ENCODE results near the gene KPNA2. TPM values are rescaled to one million over a fixed set of nuclear protein-coding genes. Genes with fewer than 3 reads are reported as not detected.

Gene KPNA2
- total and polyA plus RNA-seq, 2 of the 13 experiments (the other 11 are each of a cell fraction or from before 2014, with no cell fraction given): 111 to 305 TPM

DNA sequence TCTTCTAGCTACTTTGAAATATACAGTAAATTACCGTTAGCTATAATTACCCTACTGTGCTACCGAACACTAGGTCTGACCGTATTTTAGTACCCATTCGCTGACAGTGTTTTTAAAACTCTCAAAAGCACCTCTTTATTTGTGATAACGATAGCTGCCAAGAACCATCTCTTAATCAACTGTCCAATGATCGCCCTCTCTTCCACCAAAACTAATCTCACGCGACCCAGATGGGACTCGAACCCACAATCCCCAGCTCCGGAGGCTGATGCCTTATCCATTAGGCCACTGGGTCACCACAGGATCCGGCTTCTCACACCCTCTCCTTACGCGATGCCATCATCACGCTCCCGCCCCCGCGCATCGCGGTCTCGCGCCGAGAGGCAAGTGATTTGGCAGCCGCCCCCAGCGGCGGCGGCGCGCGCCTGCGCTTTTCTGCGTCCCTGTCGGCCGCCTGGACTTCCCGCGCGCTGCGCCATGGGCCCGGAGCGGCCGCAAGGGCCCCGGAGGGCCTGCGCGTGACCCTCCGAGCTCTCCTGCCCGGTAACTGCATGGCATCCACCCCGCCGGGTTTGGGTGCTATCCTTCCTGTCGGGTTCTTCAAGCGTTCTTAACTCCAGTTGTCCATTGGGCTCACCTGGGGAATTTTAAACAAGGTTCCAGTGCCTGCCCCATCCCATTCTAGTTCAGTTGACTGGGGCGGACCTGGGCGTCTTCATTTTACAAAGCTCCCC lies 15.7 kb upstream of the KPNA2 start (continued):
- peak; percentile 95 for TF ChIP-seq TOPORS (CRISPR knock-in tag; IDR thresholded peaks at IDR 0.05)
- TF ChIP-seq ZNF432 (CRISPR knock-in tag; IDR thresholded peaks at IDR 0.05; ENCODE audit: borderline replicate concordance): no peak
- 0 out of 2 replicates have a peak, but pooled peaks have one; percentile 42 for TF ChIP-seq RARG (CRISPR knock-in tag; IDR thresholded peaks at IDR 0.05; ENCODE audit: low read depth)
- TF ChIP-seq YY1 (IDR thresholded peaks at IDR 0.05; ENCODE audit: insufficient read depth, insufficient replicate concordance, low read depth, low read length): peak; percentile 90
- TF ChIP-seq ZBTB20 (CRISPR knock-in tag; IDR thresholded peaks at IDR 0.05; ENCODE audit: borderline replicate concordance, low read depth): peak; percentile 88
- no peak for TF ChIP-seq FOXP1 (IDR thresholded peaks at IDR 0.05)
- TF ChIP-seq FOXP1 (CRISPR knock-in tag; IDR thresholded peaks at IDR 0.05): peak; percentile 67; the same call in 1 of the 2 replicates
- TF ChIP-seq ZNF562 (CRISPR knock-in tag; IDR thresholded peaks at IDR 0.05; ENCODE audit: borderline replicate concordance): peak; percentile 82
- TF ChIP-seq, protein P1, sequence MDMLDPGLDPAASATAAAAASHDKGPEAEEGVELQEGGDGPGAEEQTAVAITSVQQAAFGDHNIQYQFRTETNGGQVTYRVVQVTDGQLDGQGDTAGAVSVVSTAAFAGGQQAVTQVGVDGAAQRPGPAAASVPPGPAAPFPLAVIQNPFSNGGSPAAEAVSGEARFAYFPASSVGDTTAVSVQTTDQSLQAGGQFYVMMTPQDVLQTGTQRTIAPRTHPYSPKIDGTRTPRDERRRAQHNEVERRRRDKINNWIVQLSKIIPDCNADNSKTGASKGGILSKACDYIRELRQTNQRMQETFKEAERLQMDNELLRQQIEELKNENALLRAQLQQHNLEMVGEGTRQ (IDR thresholded peaks at IDR 0.05; ENCODE audit: low read depth, low read length): no peak; the same call in 1 of the 2 replicates
- TF ChIP-seq, protein P1 (CRISPR knock-in tag; IDR thresholded peaks at IDR 0.05; ENCODE audit: borderline replicate concordance): no peak; the same call in 1 of the 2 replicates
- TF ChIP-seq, protein P2, sequence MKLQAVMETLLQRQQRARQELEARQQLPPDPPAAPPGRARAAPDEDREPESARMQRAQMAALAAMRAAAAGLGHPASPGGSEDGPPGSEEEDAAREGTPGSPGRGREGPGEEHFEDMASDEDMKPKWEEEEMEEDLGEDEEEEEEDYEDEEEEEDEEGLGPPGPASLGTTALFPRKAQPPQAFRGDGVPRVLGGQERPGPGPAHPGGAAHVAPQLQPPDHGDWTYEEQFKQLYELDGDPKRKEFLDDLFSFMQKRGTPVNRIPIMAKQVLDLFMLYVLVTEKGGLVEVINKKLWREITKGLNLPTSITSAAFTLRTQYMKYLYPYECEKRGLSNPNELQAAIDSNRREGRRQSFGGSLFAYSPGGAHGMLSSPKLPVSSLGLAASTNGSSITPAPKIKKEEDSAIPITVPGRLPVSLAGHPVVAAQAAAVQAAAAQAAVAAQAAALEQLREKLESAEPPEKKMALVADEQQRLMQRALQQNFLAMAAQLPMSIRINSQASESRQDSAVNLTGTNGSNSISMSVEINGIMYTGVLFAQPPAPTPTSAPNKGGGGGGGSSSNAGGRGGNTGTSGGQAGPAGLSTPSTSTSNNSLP (IDR thresholded peaks at IDR 0.05; ENCODE audit: low read depth, low read length): peak; percentile 92
- no peak for TF ChIP-seq HOXA7 (CRISPR knock-in tag; IDR thresholded peaks at IDR 0.05)
- no peak for TF ChIP-seq SUZ12 (IDR thresholded peaks at IDR 0.05; ENCODE audit: low read depth, low read length)
- peak; percentile 99 for TF ChIP-seq ZNF749 (CRISPR knock-in tag; IDR thresholded peaks at IDR 0.05; ENCODE audit: borderline replicate concordance)
- TF ChIP-seq, protein P3, sequence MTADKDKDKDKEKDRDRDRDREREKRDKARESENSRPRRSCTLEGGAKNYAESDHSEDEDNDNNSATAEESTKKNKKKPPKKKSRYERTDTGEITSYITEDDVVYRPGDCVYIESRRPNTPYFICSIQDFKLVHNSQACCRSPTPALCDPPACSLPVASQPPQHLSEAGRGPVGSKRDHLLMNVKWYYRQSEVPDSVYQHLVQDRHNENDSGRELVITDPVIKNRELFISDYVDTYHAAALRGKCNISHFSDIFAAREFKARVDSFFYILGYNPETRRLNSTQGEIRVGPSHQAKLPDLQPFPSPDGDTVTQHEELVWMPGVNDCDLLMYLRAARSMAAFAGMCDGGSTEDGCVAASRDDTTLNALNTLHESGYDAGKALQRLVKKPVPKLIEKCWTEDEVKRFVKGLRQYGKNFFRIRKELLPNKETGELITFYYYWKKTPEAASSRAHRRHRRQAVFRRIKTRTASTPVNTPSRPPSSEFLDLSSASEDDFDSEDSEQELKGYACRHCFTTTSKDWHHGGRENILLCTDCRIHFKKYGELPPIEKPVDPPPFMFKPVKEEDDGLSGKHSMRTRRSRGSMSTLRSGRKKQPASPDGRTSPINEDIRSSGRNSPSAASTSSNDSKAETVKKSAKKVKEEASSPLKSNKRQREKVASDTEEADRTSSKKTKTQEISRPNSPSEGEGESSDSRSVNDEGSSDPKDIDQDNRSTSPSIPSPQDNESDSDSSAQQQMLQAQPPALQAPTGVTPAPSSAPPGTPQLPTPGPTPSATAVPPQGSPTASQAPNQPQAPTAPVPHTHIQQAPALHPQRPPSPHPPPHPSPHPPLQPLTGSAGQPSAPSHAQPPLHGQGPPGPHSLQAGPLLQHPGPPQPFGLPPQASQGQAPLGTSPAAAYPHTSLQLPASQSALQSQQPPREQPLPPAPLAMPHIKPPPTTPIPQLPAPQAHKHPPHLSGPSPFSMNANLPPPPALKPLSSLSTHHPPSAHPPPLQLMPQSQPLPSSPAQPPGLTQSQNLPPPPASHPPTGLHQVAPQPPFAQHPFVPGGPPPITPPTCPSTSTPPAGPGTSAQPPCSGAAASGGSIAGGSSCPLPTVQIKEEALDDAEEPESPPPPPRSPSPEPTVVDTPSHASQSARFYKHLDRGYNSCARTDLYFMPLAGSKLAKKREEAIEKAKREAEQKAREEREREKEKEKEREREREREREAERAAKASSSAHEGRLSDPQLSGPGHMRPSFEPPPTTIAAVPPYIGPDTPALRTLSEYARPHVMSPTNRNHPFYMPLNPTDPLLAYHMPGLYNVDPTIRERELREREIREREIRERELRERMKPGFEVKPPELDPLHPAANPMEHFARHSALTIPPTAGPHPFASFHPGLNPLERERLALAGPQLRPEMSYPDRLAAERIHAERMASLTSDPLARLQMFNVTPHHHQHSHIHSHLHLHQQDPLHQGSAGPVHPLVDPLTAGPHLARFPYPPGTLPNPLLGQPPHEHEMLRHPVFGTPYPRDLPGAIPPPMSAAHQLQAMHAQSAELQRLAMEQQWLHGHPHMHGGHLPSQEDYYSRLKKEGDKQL (CRISPR knock-in tag; IDR thresholded peaks at IDR 0.05; ENCODE audit: low read depth): peak; percentile 80
- TF ChIP-seq AKAP8 (CRISPR knock-in tag; IDR thresholded peaks at IDR 0.05): no peak
- no peak; the same call in 1 of the 2 replicates for TF ChIP-seq FOXM1 (CRISPR knock-in tag; IDR thresholded peaks at IDR 0.05)
- TF ChIP-seq SIN3A (IDR thresholded peaks at IDR 0.05; ENCODE audit: borderline replicate concordance, low read depth, low read length): peak; percentile 86

Measured in HepG2 (cell line).